NCI-H2029 (cell line): Measurements from ENCODE around the gene HSPB6.
A peak's percentile ranks its signal among the peaks of the same experiment; 100 is the strongest.

Experiments
- DNase-seq: peaks from one replicate; lab custom pipeline; 2025; lab: John Stamatoyannopoulos, UW

The HSPB6 gene

DNA sequence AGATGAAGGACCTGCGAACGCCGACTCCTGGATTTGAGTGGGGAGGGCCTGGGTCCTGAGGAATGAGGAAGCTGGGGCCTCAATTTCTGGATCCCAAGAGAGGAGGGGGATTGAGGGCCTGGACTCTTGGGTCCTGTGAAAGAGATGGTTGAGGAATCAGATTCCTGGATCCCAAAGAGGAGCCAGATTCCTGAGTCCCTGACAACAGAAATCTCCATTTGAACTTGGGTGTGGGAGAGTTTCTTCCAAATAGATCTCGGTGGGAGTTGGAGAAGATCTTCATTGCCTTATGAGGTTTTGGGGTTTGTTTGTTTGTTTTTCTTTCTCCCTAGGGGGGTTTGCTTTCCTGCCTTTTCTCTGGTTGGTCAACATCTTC lies 10.8 kb downstream of the HSPB6 start:
- no peak for DNase-seq

GRCh38 chr19:35745328-35746086 lies 11.3 kb downstream of the HSPB6 start, which contains the start of the genes PSENEN and U2AF1L4:
PSENEN (plus strand) TSS chr19:35745651; CDS start chr19:35745931, 280 bp downstream.
U2AF1L4 (minus strand) TSS chr19:35745418; CDS start chr19:35745391, 27 bp downstream.
- peak; percentile 99 for DNase-seq

DNA sequence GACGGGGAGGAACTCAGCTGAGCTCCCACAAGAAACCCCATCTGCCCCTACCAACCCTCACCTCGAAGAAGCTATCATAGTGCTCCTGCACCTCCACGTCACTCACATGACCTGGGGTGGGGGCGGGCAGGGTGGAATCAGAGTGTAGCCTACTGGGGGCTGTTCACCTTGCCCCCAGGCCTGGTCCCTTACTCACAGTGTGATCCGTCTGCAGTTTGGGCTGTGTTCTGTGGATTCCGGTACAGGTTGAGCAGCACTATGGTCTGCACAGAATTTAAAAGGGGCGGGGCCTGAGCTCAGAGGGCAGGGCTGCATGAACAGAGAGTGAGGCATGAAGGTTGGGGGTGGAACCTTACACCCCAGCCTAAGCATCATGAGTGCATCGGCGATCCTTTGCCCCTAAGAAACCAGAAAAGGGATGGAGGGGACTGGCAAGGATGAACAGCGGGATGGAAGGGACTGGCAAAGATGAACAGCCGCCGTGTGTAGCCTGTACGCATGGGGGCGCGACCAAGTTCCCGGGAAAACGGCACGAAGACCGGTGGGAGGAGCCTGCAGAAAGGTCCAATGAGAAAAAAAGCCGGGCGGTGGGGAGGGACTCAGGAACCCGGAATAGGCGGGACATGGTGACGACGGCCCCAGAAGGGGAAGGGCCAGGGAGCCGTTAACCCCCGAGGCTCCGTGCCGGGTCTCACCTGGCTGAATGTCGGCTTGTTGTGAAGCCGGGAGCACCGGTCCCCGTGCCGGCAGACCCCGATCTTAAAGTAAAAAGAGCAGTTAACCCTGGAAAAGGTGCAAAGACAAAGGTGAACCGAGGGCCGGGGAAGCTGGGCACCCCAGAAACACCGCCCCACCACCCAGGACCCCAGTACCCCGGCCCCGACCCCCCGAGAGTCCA lies 12.2 kb downstream of the HSPB6 start:
- peak; percentile 97 for DNase-seq

GRCh38 chr19:35743640-35744429 lies 13.0 kb downstream of the HSPB6 start:
- no peak for DNase-seq

GRCh38 chr19:35742121-35742724 lies 14.6 kb downstream of the HSPB6 start, which contains the start of gene IGFLR1:
IGFLR1 (minus strand) TSS chr19:35742452; CDS start chr19:35741180, 1,272 bp downstream.
- DNase-seq, result no peak

- DNase-seq, result no peak
Observed at GRCh38 chr19:35741203-35741515, 15.7 kb downstream of the HSPB6 start.

DNA sequence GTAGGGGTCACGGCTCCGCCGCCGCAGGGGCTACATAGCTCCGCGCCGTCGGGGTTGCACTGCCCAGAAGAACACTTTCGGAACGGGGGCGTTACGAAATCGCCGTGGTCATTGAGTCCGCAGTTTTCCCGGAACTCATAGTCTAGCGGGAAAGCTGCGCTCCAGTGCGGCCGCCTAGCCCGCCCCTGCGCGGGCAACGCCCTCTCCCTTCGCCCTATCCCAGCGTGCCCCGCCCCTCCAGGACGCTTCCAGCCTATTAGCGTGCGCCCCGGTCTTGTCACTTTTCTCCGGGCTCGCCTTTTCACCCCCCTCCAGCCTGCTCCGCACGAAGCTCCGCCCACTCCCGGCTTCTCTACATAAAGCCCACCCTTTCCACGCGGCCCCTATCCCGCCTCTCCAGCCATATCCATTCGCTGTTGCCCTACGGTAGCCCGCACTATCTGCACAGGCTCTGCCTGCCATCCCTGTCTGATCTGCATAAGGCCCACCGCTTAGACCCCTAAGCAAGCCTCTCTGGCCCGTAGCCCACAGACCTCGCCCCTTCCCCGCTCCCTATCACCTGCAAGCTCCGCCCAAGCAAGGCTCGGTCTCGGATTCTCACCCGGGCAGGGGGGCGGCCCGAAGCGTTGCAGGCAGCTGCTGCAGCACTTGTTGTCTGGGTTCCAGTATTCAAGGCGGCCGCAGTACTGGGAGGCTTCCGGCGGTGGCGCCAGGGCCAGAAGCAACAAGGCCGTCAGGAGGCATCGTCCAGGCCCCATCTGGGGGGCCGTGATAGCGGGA lies 16.2 kb downstream of the HSPB6 start:
- DNase-seq, result peak; percentile 97

DNA sequence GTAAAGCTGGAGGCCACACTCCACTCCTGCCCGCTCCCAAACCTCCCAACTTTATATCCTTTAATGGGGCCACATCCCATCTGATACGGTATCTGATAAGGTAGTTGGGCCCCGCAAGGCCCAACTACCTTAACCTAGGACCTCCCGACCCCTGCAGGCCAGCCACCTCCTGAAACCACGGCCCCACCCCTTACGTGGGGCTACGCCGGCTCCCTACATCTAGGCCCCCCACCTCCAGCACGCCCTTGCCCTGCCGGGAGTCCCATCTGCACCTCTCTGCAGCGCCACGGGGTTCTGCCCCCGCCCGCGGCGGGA lies 16.8 kb downstream of the HSPB6 start:
- DNase-seq, result no peak

GRCh38 chr19:35739275-35740107 lies 17.3 kb downstream of the HSPB6 start:
- no peak for DNase-seq

- DNase-seq, result no peak
Observed at GRCh38 chr19:35738887-35739229, 18.0 kb downstream of the HSPB6 start.

- DNase-seq, result no peak
Observed at GRCh38 chr19:35738021-35738886, 18.6 kb downstream of the HSPB6 start.

DNA sequence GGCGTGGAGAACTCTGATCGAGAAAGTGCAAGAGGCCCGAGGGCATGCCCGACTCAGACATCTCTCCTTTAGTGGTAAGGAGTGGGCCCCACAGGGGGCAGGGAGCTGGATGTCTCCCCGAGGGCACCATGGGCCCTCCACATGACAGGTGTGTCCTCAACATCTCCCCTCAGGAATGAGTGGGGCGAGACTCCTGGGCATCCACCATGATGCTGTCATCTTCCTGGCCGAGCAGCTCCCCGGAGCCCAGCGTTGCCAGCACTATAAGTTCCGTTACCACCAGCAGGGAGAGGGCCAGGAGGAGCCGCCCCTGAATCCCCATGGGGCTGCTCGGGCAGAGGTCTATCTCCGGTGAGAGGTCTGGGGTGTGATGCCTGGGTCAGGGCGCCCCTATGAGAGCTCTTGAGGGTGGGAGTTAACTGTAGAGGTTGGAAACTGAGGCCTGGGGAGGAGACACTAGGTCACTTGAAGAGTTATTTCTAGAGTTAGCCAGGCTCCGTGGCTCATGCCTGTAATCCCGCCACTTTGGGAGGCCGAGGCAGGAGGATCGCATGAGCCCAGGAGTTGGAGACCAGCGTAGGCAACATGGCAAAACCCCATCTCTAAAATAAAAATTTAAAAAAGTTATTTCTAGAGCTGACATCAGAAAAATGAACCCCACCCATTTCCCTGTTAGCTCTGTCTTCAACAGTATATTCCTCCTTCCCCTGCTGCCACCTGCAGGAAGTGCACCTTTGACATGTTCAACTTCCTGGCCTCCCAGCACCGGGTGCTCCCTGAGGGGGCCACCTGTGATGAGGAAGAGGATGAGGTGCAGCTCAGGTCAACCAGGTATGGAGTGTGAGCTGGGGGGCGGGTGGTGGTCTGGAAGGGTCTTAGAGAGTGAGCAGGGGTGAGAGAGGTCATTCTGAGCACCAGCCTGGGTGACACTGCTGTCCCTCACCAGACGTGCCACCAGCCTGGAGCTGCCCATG lies 19.6 kb downstream of the HSPB6 start:
- no peak for DNase-seq

GRCh38 chr19:35734889-35735288 lies 21.9 kb downstream of the HSPB6 start:
- DNase-seq, result no peak

GRCh38 chr19:35734273-35734672 lies 22.6 kb downstream of the HSPB6 start:
- DNase-seq, result no peak

DNA sequence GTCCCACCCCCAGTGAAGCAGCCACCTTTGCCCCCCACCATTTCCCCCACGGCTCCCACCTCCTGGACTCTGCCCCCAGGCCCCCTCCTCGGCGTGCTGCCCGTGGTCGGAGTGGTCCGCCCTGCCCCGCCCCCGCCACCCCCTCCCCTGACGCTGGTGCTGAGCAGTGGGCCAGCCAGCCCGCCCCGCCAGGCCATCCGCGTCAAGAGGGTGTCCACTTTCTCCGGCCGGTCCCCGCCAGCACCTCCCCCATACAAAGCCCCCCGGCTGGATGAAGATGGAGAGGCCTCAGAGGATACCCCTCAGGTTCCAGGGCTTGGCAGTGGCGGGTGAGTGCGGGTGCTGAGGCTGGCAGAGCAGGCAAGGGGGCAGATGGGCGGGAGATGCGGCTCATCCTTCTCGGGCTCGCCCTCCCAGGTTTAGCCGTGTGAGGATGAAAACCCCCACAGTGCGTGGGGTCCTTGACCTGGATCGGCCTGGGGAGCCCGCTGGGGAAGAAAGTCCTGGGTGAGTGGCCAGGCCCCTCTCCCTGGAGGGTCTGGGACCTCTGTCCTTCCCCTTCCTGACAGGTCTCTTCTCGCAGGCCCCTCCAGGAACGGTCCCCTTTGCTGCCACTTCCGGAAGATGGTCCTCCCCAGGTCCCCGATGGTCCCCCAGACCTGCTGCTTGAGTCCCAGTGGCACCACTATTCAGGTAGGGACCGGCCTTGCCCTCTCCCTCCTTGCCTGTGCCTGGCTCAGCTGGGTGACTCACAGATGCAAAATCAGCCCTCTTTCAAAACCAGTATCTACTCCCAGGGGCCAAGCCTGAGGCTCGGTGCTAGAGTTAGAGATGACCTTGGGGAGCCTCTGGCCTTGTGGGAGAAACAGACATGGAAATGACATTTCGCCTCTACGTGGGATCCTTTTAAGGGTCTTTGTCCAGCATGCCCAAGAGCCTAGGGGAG lies 23.4 kb downstream of the HSPB6 start:
- DNase-seq, result no peak

DNA sequence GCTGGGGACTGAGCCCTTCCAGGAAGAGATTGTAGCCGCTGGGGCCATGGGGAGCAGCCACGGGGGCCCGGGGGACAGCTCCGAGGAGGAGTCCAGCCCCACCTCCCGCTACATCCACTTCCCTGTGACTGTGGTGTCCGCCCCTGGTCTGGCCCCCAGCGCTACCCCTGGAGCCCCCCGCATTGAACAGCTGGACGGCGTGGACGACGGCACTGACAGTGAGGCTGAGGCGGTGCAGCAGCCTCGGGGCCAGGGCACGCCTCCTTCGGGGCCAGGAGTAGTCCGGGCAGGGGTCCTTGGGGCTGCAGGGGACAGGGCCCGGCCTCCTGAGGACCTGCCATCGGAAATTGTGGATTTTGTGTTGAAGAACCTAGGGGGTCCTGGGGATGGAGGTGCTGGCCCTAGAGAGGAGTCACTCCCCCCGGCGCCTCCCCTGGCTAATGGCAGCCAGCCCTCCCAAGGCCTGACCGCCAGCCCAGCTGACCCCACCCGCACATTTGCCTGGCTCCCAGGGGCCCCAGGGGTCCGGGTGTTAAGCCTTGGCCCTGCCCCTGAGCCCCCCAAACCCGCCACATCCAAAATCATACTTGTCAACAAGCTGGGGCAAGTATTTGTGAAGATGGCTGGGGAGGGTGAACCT lies 24.2 kb downstream of the HSPB6 start:
- DNase-seq, result no peak
